Lower leg skin (tissue), 4 donors: ENCODE data around the gene ZNF543. TPM values are rescaled to one million over a fixed set of nuclear protein-coding genes. Genes with fewer than 3 reads are reported as not detected.

Source experiments
- DNase-seq, 2 donors: peaks; one replicate each; pipeline ENCODE4 v3.0.0-alpha.2; 2019; ENCODE audit warnings: low spot score in 2 of 2
- H3K4me3 ChIP-seq: fragments of 200-600 bp; sonication (generic); 2 replicates; pipeline ENCODE4 v1.5.1; 2017; ENCODE audit warnings: mild to moderate bottlenecking, low read depth; ENCODE audit not compliant: poor library complexity, severe bottlenecking
- POLR2A ChIP-seq, 2 donors: fragments of 450-650 bp; IDR thresholded peaks; one replicate each; pipeline ENCODE4 v1.6.1; 2016 to 2017; ENCODE audit warnings: antibody characterized with exemption in 2 of 2, mild to moderate bottlenecking in 1 of 2, moderate library complexity in 1 of 2
- WGBS, 2 donors: methylation state at CpG; one replicate each; pipeline ENCODE4 v1.1.5; 2018; 5-methylcytosine and 5-hydroxymethylcytosine counted together
- intact Hi-C: fragments of 100-400 bp; cut with DNase I; formaldehyde crosslinking; loops from one replicate; pipeline ENCODE4 v1.15.0; 2023; ENCODE audit warnings: low total_unique reads
- total RNA-seq, 4 donors: library from RNA; depleted of rRNA; stranded (reverse); fragments of >200 nt; gene quantifications; one replicate each; pipeline ENCODE4 v1.1.0, GENCODE V29; 2016
- TF ChIP-seq, protein P1 (sequence below), 3 donors: fragments of 450-650 bp; IDR thresholded peaks; one replicate each; pipeline ENCODE4 v1.5.1; 2016; ENCODE audit warnings: antibody characterized with exemption in 3 of 3, mild to moderate bottlenecking in 3 of 3, moderate library complexity in 2 of 3

The ZNF543 gene
- total RNA-seq, 4 donors from 2014 or later: 11.4 to 15.7 (median 12.4) TPM

- no peak overlapping the region for H3K4me3 ChIP-seq
- intact Hi-C loops: no loop called here
- 62 to 88% methylated on average over 1 of the region's 1 CpG for WGBS, 2 donors
- no peak for TF ChIP-seq POLR2A (IDR thresholded peaks at IDR 0.05)
- TF ChIP-seq, protein P1, sequence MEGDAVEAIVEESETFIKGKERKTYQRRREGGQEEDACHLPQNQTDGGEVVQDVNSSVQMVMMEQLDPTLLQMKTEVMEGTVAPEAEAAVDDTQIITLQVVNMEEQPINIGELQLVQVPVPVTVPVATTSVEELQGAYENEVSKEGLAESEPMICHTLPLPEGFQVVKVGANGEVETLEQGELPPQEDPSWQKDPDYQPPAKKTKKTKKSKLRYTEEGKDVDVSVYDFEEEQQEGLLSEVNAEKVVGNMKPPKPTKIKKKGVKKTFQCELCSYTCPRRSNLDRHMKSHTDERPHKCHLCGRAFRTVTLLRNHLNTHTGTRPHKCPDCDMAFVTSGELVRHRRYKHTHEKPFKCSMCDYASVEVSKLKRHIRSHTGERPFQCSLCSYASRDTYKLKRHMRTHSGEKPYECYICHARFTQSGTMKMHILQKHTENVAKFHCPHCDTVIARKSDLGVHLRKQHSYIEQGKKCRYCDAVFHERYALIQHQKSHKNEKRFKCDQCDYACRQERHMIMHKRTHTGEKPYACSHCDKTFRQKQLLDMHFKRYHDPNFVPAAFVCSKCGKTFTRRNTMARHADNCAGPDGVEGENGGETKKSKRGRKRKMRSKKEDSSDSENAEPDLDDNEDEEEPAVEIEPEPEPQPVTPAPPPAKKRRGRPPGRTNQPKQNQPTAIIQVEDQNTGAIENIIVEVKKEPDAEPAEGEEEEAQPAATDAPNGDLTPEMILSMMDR (IDR thresholded peaks at IDR 0.05): no peak
- DNase-seq: no peak
Observed at GRCh38 chr19:57292547-57292946, 27.7 kb upstream of the ZNF543 start.

GRCh38 chr19:57293719-57294118 is 26.6 kb upstream of the ZNF543 start:
- intact Hi-C loops: no loop called here
- DNase-seq: no peak
- no peak overlapping the region for H3K4me3 ChIP-seq
- WGBS, 2 donors: 100% methylated on average over 1 of the region's 1 CpG
- TF ChIP-seq POLR2A (IDR thresholded peaks at IDR 0.05): no peak
- TF ChIP-seq, protein P1 (IDR thresholded peaks at IDR 0.05): no peak

GRCh38 chr19:57302020-57302465 is 18.2 kb upstream of the ZNF543 start:
- 33 to 45% methylated on average over 1 of the region's 1 CpG for WGBS, 2 donors
- TF ChIP-seq, protein P1 (IDR thresholded peaks at IDR 0.05): no peak
- TF ChIP-seq POLR2A (IDR thresholded peaks at IDR 0.05): no peak
- H3K4me3 ChIP-seq: no peak overlapping the region
- intact Hi-C loops: no loop called here
- peak in 1 of 2 donors; percentile 65 for DNase-seq

- no peak overlapping the region for H3K4me3 ChIP-seq
- TF ChIP-seq POLR2A (IDR thresholded peaks at IDR 0.05): no peak
- TF ChIP-seq, protein P1 (IDR thresholded peaks at IDR 0.05): no peak
- 77 to 88% methylated on average over 7 of the region's 7 CpGs for WGBS, 2 donors
- intact Hi-C loops: no loop called here
- DNase-seq: no peak
Observed at GRCh38 chr19:57302727-57303401, 17.4 kb upstream of the ZNF543 start.

DNA sequence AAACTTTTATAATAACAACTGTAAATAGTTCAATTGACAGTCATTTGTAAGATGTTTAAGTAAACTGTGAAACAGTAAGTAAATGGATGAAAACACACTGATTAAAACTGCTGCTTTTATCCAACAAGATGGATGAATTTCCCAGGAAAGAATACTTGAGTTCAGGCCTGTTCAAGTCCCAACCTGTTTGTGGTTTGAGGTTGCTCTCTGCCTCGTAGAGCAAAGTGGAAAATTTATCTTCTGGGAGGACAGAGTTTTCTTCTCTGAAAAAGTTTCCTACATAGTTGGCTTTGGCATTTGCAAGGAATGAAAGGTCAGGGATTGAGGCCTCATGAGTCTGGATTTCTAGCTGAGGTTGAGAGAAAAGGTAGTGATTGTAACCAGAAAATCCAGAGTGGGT is 15.2 kb upstream of the ZNF543 start:
- intact Hi-C loops: no loop called here
- WGBS, 2 donors: 0 to 45% methylated on average over 1 of the region's 1 CpG
- H3K4me3 ChIP-seq: no peak overlapping the region
- no peak for TF ChIP-seq POLR2A (IDR thresholded peaks at IDR 0.05)
- TF ChIP-seq, protein P1 (IDR thresholded peaks at IDR 0.05): no peak
- DNase-seq: no peak

DNA sequence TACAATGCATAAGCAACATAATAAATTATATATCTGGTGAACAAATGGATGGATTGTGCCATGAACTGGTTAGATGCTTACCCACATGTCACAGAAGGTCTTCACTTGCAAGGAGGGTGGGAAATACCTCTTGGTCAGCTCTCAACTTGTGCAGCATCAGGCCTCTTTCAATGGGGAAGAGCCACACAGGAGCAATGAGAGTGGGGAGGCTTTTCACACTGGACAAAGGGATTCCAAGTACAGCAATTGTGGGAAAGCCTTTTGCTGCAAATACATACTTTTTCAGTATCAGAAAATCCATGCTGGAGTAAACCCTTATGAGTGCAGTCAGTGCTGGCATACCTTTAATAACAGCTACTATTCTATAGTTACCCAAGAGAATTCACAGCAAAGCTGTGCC is 11.8 kb upstream of the ZNF543 start:
- intact Hi-C loops: no loop called here
- no peak for DNase-seq
- no peak overlapping the region for H3K4me3 ChIP-seq
- TF ChIP-seq POLR2A (IDR thresholded peaks at IDR 0.05): no peak
- TF ChIP-seq, protein P1 (IDR thresholded peaks at IDR 0.05): no peak
